Measurements from ENCODE around the gene SGK2.

Gene SGK2

GRCh38 chr20:43559147-43559987, 540 bp downstream of the SGK2 start:
- no peak for DNase-seq (ENCODE audit: low read depth in 1 of 2, low spot score in 1 of 2)
- Histone ChIP-seq H3K27me3 (ENCODE audit: insufficient read depth, poor library complexity, severe bottlenecking) (no peaks in the 10 kb centered on the region), H3K27ac (replicated peaks) (no peak overlapping the region), H3K4me3 (replicated peaks; ENCODE audit: insufficient read depth, low read length) (no peak overlapping the region)
- TF ChIP-seq POLR2AphosphoS5 (IDR thresholded peaks at IDR 0.05; ENCODE audit: low read depth) (no peak), CTCF (IDR thresholded peaks at IDR 0.05; ENCODE audit: insufficient read depth, low read length) (no peak), REST (IDR thresholded peaks at IDR 0.05; ENCODE audit: insufficient replicate concordance, low read depth) (no peak), GABPA (IDR thresholded peaks at IDR 0.05; ENCODE audit: low read depth) (no peak), SPI1 (IDR thresholded peaks at IDR 0.05; ENCODE audit: borderline replicate concordance, low read depth) (no peak)

- H3K27ac ChIP-seq (replicated peaks) = no peak overlapping the region
- TF ChIP-seq REST (IDR thresholded peaks at IDR 0.05; ENCODE audit: insufficient replicate concordance, low read depth) = no peak
- no peak for TF ChIP-seq GABPA (IDR thresholded peaks at IDR 0.05; ENCODE audit: low read depth)
- TF ChIP-seq POLR2AphosphoS5 (IDR thresholded peaks at IDR 0.05; ENCODE audit: low read depth) = no peak
- no peak for TF ChIP-seq SPI1 (IDR thresholded peaks at IDR 0.05; ENCODE audit: borderline replicate concordance, low read depth)
- TF ChIP-seq CTCF (IDR thresholded peaks at IDR 0.05; ENCODE audit: insufficient read depth, low read length) = no peak
- H3K4me3 ChIP-seq (replicated peaks; ENCODE audit: insufficient read depth, low read length) = no peak overlapping the region
- DNase-seq (ENCODE audit: low read depth in 1 of 2, low spot score in 1 of 2) = no peak
- H3K27me3 ChIP-seq (ENCODE audit: insufficient read depth, poor library complexity, severe bottlenecking) = no peaks in the 10 kb centered on the region
Observed at GRCh38 chr20:43560974-43561373, 2.1 kb downstream of the SGK2 start.

GRCh38 chr20:43563429-43563828, 4.6 kb downstream of the SGK2 start:
- H3K27me3 ChIP-seq (ENCODE audit: insufficient read depth, poor library complexity, severe bottlenecking) = no peaks in the 10 kb centered on the region
- TF ChIP-seq SPI1 (IDR thresholded peaks at IDR 0.05; ENCODE audit: borderline replicate concordance, low read depth) = no peak
- TF ChIP-seq CTCF (IDR thresholded peaks at IDR 0.05; ENCODE audit: insufficient read depth, low read length) = no peak
- TF ChIP-seq POLR2AphosphoS5 (IDR thresholded peaks at IDR 0.05; ENCODE audit: low read depth) = no peak
- no peak for TF ChIP-seq REST (IDR thresholded peaks at IDR 0.05; ENCODE audit: insufficient replicate concordance, low read depth)
- TF ChIP-seq GABPA (IDR thresholded peaks at IDR 0.05; ENCODE audit: low read depth) = no peak
- H3K4me3 ChIP-seq (replicated peaks; ENCODE audit: insufficient read depth, low read length) = no peak overlapping the region
- no peak for DNase-seq (ENCODE audit: low read depth in 1 of 2, low spot score in 1 of 2)
- H3K27ac ChIP-seq (replicated peaks) = no peak overlapping the region
